OCI-LY3 (cell line): Measurements from ENCODE around the gene PFKFB3.

Experiments used
- EZH2phosphoT487 ChIP-seq: fragments of 200-600 bp; shearing (Covaris generic); IDR thresholded peaks from 2 replicates; pipeline ENCODE4 v1.6.1; 2018; ENCODE audit warnings: antibody characterized with exemption, mixed run types, low read depth
- TF ChIP-seq, protein P1 (sequence below): fragments of 200-600, 300-600 bp; sonication (generic); IDR thresholded peaks from 2 replicates; pipeline ENCODE4 v1.5.1; 2014; ENCODE audit warnings: antibody characterized with exemption, low read length, low read depth

DNA sequence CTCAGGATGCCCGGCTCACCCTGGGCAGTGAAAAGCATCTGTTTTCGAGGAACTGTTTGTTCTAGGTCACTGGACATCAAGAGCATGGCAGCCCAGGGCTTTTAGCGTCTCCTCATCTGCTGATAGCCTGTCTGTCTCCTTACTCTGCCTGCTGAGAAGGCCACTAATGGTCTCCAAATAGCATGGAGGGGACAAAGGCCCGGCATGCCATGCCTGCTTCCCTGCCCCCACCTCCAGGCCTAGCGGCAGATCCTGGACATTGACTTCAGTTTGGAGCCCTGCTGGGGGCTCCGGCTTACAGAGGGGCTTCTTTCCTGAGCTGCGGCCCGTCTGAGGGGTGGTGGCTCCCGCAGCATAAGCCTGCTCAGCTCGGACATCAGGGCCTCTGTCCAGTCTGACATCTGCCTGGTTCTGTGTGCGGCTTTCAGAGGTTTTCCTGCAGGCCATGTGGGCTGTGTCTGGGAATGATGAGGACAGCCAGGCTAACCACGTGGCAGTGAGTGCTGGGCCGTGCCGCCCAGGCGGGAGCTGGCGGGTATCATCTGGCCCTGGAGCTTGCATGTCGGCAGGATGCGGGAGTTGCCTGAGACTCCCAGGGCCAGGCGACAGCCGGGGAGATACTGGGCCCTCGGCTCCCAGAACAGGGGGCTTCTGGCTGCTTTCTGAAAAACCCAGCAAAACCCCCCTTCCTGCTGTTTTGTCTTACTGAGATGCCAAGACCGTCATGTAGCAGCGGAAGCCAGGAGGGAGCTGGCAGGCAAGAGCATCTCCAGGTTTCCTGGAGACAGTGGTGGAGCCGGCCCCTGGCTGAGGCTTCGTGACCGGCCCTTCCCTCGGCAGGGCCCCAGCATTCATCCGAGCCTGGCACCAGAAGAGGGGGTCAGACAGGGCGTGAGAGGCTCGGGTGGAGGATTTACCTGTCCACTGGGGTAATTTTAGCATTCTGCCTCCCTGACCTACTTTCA is 9.2 kb downstream of the PFKFB3 start:
- TF ChIP-seq, protein P1, sequence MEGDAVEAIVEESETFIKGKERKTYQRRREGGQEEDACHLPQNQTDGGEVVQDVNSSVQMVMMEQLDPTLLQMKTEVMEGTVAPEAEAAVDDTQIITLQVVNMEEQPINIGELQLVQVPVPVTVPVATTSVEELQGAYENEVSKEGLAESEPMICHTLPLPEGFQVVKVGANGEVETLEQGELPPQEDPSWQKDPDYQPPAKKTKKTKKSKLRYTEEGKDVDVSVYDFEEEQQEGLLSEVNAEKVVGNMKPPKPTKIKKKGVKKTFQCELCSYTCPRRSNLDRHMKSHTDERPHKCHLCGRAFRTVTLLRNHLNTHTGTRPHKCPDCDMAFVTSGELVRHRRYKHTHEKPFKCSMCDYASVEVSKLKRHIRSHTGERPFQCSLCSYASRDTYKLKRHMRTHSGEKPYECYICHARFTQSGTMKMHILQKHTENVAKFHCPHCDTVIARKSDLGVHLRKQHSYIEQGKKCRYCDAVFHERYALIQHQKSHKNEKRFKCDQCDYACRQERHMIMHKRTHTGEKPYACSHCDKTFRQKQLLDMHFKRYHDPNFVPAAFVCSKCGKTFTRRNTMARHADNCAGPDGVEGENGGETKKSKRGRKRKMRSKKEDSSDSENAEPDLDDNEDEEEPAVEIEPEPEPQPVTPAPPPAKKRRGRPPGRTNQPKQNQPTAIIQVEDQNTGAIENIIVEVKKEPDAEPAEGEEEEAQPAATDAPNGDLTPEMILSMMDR: no peak
- no peak for TF ChIP-seq EZH2phosphoT487
